ENCODE measurements around the gene TMED10. TPM values are rescaled to one million over a fixed set of nuclear protein-coding genes. Genes with fewer than 3 reads are reported as not detected.
A peak's percentile ranks its signal among the peaks of the same experiment; 100 is the strongest.

Gene TMED10
- total RNA-seq, 1 donor from 2014 or later = 130 TPM

GRCh38 chr14:75197338-75197737 lies 20.9 kb upstream of the TMED10 start:
- TF ChIP-seq CTCF (IDR thresholded peaks at IDR 0.05) = no peak
- H3K27ac Mint-ChIP-seq = no peak overlapping the region
- POLR2A ChIA-PET = no interaction called here

DNA sequence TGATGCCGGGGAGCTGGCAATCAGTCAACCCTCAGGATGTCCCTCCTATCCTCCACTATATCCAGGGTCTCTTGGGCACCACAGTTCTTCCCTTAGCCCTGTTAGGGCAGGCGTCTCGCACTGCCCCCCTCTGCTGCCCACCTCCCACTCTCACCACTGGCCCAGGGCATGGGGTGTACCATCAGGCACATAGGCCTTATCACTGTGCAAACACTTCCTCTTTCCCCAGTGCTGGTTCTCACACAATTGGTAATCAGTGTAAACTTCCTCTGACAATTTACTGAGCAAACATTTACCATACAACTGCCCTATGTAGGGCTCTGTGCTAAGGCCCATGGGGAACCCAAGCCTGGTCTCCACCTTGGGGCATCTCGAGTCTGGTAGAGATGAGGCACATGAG lies 20.1 kb upstream of the TMED10 start:
- DNase-seq = no peak

More at GRCh38 chr14:75197338-75197737, 20.9 kb upstream of the TMED10 start:
- ATAC-seq (ENCODE audit: low read depth) (no peak), DNase-seq (no peak)
- H3K9me3 Mint-ChIP-seq = no peaks in the 10 kb centered on the region
- H3K27me3 Mint-ChIP-seq = no peaks in the 10 kb centered on the region
- CTCF ChIA-PET = no interaction called here
- no peaks in the 10 kb centered on the region for H3K36me3 Mint-ChIP-seq (ENCODE audit: low read depth)
- intact Hi-C loops (cut with micrococcal nuclease) = loop anchor here (5.0 kb wide), 1 partner anchor 40 kb away; no protein-coding TSS in a partner anchor
- no peak overlapping the region for H3K4me3 Mint-ChIP-seq
- H3K4me1 Mint-ChIP-seq = peaks cover 11% of the 10 kb centered on the region

GRCh38 chr14:75196064-75196463 lies 19.7 kb upstream of the TMED10 start:
- intact Hi-C loops (cut with micrococcal nuclease) = loop anchor here (5.0 kb wide), 1 partner anchor 41 kb away; no protein-coding TSS in a partner anchor
- Mint-ChIP-seq H3K36me3 (ENCODE audit: low read depth) (no peaks in the 10 kb centered on the region), H3K27me3 (no peaks in the 10 kb centered on the region), H3K4me1 (peaks cover 11% of the 10 kb centered on the region), H3K9me3 (no peaks in the 10 kb centered on the region), H3K27ac (peak overlapping the region; percentile 25), H3K4me3 (no peak overlapping the region)
- TF ChIP-seq CTCF (IDR thresholded peaks at IDR 0.05) = no peak
- CTCF ChIA-PET = interaction anchor here (0.9 kb wide), 1 partner anchor 98 kb away, joined by 3 read pairs; no protein-coding TSS in a partner anchor
- DNase-seq (no peak), ATAC-seq (ENCODE audit: low read depth) (no peak)
- POLR2A ChIA-PET = interaction anchor here (0.7 kb wide), 1 partner anchor 126 kb away, joined by 3 read pairs; no protein-coding TSS in a partner anchor

More for the DNA sequence above, 20.1 kb upstream of the TMED10 start:
- H3K36me3 Mint-ChIP-seq (ENCODE audit: low read depth) = no peaks in the 10 kb centered on the region
- H3K4me1 Mint-ChIP-seq = peaks cover 11% of the 10 kb centered on the region
- ChIA-PET CTCF (interaction anchor here (0.9 kb wide), 1 partner anchor 98 kb away, joined by 3 read pairs; no protein-coding TSS in a partner anchor), POLR2A (no interaction called here)
- H3K9me3 Mint-ChIP-seq = no peaks in the 10 kb centered on the region
- peak overlapping the region; percentile 25 for H3K27ac Mint-ChIP-seq
- TF ChIP-seq CTCF (IDR thresholded peaks at IDR 0.05) = no peak
- H3K27me3 Mint-ChIP-seq = no peaks in the 10 kb centered on the region
- intact Hi-C loops (cut with micrococcal nuclease) = loop anchor here (5.0 kb wide), 1 partner anchor 41 kb away; no protein-coding TSS in a partner anchor
- no peak overlapping the region for H3K4me3 Mint-ChIP-seq
- ATAC-seq (ENCODE audit: low read depth) = peak; percentile 60

- ChIA-PET POLR2A (no interaction called here), CTCF (no interaction called here)
- no peak for ATAC-seq (ENCODE audit: low read depth)
- Mint-ChIP-seq H3K9me3 (no peaks in the 10 kb centered on the region), H3K36me3 (ENCODE audit: low read depth) (no peaks in the 10 kb centered on the region), H3K27me3 (no peaks in the 10 kb centered on the region), H3K4me1 (peaks cover 27% of the 10 kb centered on the region), H3K27ac (no peak overlapping the region), H3K4me3 (no peak overlapping the region)
- TF ChIP-seq CTCF (IDR thresholded peaks at IDR 0.05) = no peak
- no peak for DNase-seq
- intact Hi-C loops (cut with micrococcal nuclease) = no loop called here
Measured at GRCh38 chr14:75191100-75191499, 14.7 kb upstream of the TMED10 start.

DNA sequence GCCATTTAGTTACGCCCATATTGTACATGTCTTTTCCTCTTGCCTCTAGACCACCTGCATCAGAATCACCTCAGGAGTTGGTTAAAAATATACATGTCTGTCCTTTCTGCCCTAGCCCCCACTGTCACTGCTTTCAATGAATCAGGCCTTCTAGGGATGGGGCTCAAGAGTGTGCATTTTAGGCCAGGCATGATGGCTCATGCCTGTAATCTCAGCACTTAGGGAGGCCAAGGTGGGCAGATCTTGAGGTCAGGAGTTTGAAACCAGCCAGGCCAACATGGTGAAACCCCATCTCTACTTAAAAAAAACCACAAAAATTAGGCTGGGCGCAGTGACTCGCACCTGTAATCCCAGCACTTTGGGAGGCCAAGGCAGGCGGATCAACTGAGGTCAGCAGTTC lies 13.6 kb upstream of the TMED10 start:
- TF ChIP-seq CTCF (IDR thresholded peaks at IDR 0.05) = no peak
- no peaks in the 10 kb centered on the region for H3K36me3 Mint-ChIP-seq (ENCODE audit: low read depth)
- no peak overlapping the region for H3K4me3 Mint-ChIP-seq
- no peak for ATAC-seq (ENCODE audit: low read depth)
- H3K4me1 Mint-ChIP-seq = peaks cover 25% of the 10 kb centered on the region
- DNase-seq = no peak
- no peaks in the 10 kb centered on the region for H3K9me3 Mint-ChIP-seq
- CTCF ChIA-PET = no interaction called here
- no peaks in the 10 kb centered on the region for H3K27me3 Mint-ChIP-seq
- intact Hi-C loops (cut with micrococcal nuclease) = no loop called here
- no peak overlapping the region for H3K27ac Mint-ChIP-seq
- POLR2A ChIA-PET = no interaction called here

Data from activated B cell treated with CpG ODN at 0.5 μM for 24 hours (primary cell).